GM18526 (cell line): ENCODE data around the gene ATP5MC2.

Experiments used
- POLR2A ChIP-seq: IDR thresholded peaks from 3 replicates; pipeline ENCODE4 v1.6.1; 2011; ENCODE audit not compliant: insufficient read length; ENCODE audit errors: extremely low read depth

ATP5MC2 gene

GRCh38 chr12:53698948-53699677 is 23.2 kb upstream of the ATP5MC2 start:
- no peak for TF ChIP-seq POLR2A

DNA sequence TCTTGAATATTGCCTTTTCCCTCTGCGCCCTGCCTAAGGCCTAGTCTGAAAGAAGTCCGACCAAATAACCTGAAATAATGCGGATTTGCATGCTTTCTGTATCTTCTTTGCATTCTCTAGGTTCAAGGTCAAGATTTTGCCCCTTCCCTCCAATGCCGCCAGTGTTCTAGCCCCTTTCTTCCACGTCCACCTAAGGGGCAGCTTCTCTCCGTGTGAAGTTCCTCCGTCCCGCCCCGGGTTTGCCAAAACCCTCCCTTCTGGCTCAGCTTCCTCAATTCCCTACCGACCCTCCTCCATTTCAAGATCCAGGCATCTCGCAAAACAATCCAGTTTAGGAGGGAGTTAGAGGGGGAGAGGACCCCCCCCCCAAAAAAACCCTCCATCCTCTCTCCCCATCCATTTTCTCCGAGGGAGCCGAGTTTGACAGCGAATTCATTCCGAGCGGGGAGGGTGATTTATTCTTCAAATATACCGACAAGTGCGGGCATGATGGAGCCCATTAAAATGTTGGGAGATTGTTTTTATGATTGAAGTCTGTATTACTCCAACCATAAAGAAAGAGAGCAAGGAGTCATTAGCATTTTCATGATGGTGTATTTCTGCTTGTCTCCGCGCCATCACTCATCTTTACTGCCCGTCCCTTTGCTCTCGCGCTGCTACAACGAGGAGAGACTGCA is 20.9 kb upstream of the ATP5MC2 start:
- no peak for TF ChIP-seq POLR2A

- TF ChIP-seq POLR2A: no peak
Measured at GRCh38 chr12:53696285-53696654, 20.4 kb upstream of the ATP5MC2 start.

DNA sequence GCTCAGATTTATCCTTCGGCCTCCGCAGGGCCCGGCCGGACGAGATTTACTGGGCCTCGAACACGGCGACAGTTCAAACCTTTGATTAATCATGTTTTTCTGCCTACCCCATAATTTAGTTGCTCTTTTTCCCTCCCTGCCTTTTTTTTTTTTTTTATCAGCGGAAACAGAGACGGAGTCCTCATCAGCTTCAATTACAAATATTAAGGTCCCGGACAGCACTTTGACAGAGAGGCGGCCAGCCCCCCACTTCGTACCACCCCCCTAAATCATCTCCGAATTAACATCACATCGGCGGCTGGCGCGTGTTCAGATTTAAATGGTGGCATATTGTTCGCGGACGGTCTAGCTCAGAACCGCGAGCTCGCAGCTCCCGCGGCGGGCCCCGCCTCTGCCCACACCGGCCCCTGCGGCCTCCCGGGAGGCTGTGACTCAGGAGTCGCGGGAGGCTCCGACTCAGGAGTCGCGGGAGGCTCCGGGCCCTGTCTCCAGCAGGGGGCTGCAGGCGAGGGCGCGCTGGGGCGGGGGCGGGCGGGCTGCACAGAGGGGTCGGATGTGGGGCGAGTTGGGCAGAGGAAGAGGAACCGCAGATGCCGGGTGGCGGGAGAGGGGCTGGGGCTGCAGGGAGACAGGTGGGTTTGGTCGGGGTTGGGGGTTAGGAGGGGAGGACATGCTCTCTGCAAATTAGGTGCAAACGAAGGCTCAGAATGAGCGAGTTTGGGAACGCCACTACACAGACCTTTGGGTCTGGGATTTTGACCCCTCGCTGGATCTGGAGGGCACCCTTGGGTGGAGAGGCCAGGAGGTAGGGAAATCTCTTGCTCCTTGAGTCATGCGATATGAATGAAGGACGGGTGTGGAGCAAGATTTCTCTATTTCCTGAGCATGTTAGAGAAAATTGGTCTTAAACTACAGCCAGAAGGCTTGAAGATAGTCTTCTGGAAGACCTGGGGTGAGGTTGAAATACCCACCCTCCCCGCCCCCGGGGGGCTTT is 19.6 kb upstream of the ATP5MC2 start:
- TF ChIP-seq POLR2A: no peak

DNA sequence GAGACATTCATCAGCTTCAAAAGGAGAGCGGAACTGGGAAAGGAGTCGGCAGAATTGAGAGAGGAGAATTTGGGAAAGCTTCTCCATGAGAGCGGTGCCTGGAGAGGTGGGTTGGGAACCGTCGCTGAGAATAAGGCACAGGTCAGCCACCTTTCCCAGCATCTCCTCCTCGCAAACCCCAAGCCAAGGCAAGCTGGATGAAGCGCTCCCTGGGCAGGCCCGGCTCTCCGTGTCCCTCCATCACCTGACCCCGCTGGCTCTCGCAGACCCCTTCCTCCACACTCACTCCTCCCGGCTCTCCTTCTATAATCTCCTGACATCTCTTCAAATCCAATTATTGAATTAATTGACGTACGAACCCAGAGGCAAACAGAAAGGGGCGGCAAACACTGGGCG is 18.9 kb upstream of the ATP5MC2 start:
- no peak for TF ChIP-seq POLR2A

DNA sequence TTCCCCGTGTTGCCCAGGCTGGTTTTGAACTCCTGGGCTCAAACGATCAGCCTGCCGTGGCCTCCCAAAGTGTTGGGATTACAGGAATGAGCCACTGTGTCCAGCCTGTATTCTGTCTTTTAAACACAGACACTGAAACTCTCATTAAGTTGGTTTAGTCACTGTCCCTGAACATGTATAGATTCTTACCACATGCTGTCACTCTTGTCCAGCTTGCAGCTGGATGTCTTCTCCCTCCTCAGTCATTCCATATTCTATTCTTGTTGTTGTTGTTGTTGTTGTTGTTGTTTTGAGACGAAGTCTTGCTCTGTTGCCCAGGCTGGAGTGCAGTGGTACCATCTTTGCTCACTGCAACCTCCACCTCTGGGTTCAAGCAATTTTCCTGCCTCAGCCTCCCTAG is 12.3 kb upstream of the ATP5MC2 start:
- TF ChIP-seq POLR2A: no peak

DNA sequence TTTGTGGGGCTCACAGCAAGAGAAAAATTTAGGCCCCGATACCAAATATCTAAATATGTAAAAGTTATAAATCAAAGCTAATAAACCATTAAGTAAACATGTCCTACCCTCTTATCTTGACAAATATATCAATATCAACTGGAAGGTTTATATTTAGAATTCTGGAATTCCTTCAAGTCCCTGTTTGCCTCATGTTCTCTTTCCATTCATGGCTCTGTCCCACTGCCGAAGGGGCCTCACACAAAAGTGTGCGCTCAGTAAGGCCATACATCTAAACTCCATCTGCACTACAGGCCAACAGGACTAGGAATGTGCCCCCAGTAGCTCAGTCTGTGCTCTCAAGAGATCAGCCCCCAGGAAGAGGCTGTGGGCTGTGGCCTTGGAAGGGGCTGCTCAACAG is 10.6 kb upstream of the ATP5MC2 start:
- TF ChIP-seq POLR2A: no peak

DNA sequence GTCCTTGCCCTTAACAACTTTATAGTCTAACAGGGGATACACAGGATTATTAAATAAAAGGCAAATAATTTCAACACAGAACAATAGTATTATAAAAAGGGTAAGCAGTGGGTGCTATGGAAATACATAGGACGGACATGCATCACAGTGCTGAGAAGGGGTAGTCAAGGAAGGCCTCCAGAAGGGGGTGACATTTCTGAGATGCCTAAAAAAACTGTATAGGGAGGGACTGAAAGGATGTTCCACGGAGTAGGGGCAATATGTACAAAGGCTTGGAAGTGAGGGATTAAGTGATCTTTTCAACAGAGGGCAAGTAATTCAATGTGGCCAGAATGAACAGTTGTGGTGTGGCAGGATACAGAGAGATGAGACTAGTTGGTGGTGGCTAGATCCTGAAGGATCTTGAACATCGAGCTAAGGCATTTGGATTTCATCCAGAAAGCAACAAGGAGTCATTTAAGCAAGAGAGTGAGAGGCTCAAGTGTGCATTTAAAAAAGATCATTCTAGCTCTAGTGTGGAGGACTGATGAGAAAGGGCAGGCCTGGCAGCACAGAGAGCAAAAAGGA is 8.9 kb upstream of the ATP5MC2 start:
- no peak for TF ChIP-seq POLR2A

- TF ChIP-seq POLR2A: no peak
Measured at GRCh38 chr12:53683983-53684382, 8.1 kb upstream of the ATP5MC2 start.

- TF ChIP-seq POLR2A: no peak
Measured at GRCh38 chr12:53683494-53683893, 7.6 kb upstream of the ATP5MC2 start.

GRCh38 chr12:53677800-53678148 is 1.9 kb upstream of the ATP5MC2 start:
- TF ChIP-seq POLR2A: no peak

- no peak for TF ChIP-seq POLR2A
Measured at GRCh38 chr12:53677016-53677799, 1.3 kb upstream of the ATP5MC2 start.

DNA sequence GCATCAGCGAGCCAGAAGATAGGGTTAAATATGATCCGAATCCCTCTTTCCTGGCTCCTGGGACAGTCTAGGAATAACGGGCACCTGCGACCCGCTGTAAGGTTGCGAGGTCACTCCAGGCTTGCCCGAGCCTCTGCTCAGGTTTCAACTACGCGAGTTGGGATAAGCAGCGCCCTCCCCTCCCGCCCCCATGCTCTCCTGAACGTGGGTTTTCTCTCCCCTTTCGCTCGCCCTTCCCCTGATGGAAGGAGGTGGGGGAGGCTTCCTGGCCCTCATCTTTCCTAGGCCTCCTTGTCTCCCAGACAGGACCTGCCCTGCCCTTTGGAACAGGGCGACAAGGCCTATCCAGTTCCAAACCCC is 753 bp upstream of the ATP5MC2 start:
- TF ChIP-seq POLR2A: no peak

GRCh38 chr12:53674977-53675700 is 744 bp downstream of the ATP5MC2 start:
- TF ChIP-seq POLR2A: no peak
